Tibial nerve (tissue), 4 donors: ENCODE results near the gene DUS2.

ENCODE experiments used
- EP300 ChIP-seq, 2 donors: sonication (generic); formaldehyde crosslinking; IDR thresholded peaks; one replicate each; pipeline ENCODE4 v1.6.1; 2017; ENCODE audit warnings: antibody characterized with exemption in 2 of 2, mild to moderate bottlenecking in 1 of 2
- POLR2A ChIP-seq, 2 donors: fragments of 450-650 bp; IDR thresholded peaks; one replicate each; pipeline ENCODE4 v1.6.1; 2017; ENCODE audit warnings: antibody characterized with exemption in 2 of 2, mild to moderate bottlenecking in 2 of 2, moderate library complexity in 2 of 2
- TF ChIP-seq, protein P1 (sequence below), 5 experiments: fragments of 200-600 bp in 3 of 5; fragments of 450-650 bp in 2 of 5; sonication (generic) in 3 of 5; IDR thresholded peaks; one replicate each; pipeline ENCODE4 v1.5.1; 2016 to 2019; ENCODE audit warnings: antibody characterized with exemption in 5 of 5, mild to moderate bottlenecking in 3 of 5, moderate library complexity in 2 of 5

DNA sequence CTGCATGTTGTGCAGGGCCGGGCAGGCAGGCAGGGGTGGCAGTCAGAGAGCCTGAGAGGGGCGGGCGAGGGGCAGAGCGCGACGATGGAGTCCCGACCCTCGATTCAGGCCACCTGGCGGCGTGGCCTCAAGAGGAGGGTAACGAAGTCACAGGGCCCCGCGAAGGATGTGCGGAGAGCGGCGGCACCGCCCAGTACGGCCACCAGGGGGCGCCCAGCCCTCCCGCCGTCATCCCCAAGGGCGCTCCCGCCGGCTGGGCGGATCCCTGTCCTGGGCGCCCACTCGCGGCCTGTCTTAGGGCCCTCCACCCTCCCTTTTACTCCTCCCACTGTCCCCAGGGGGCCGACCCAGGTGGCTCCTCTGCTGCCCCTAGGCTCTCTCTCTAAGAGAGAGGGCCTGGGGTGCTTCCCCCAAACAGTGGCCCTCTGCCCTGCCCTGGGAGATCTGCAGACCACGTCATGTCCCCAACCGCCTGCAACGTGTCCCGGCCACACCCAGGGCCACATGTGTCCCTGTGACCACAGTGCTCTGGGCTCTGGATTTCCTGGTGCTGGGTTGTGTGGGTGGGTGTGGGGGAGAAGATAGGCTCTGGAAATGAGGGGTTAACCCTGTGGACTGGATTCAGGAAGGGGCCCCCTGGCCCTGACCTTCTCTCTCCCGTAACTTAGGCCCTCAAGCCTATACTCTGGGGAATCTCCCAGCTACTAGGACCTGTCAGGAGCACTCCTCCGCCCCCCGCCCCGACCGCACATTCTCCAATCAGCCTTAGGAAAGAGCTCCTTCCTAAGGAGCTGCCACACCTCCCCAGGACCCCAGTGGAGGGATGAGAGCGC is 29.7 kb upstream of the DUS2 start:
- TF ChIP-seq, protein P1, sequence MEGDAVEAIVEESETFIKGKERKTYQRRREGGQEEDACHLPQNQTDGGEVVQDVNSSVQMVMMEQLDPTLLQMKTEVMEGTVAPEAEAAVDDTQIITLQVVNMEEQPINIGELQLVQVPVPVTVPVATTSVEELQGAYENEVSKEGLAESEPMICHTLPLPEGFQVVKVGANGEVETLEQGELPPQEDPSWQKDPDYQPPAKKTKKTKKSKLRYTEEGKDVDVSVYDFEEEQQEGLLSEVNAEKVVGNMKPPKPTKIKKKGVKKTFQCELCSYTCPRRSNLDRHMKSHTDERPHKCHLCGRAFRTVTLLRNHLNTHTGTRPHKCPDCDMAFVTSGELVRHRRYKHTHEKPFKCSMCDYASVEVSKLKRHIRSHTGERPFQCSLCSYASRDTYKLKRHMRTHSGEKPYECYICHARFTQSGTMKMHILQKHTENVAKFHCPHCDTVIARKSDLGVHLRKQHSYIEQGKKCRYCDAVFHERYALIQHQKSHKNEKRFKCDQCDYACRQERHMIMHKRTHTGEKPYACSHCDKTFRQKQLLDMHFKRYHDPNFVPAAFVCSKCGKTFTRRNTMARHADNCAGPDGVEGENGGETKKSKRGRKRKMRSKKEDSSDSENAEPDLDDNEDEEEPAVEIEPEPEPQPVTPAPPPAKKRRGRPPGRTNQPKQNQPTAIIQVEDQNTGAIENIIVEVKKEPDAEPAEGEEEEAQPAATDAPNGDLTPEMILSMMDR (IDR thresholded peaks at IDR 0.05): peak; percentile 98 to 99 (median 99)
- TF ChIP-seq EP300 (IDR thresholded peaks at IDR 0.05) (peak in 1 of 2 donors; percentile 42), POLR2A (IDR thresholded peaks at IDR 0.05) (peak in 1 of 2 donors; percentile 20)
